Testis (tissue), 3 donors: Measurements from ENCODE around the gene TMEM106B. TPM values are rescaled to one million over a fixed set of nuclear protein-coding genes. Genes with fewer than 3 reads are reported as not detected.

ENCODE experiments used
- DNase-seq: peaks from one replicate; pipeline ENCODE4 v3.0.0-alpha.2; 2019
- H3K27ac ChIP-seq, 2 donors: fragments of 200-600 bp; sonication (generic); one replicate each; pipeline ENCODE4 v1.5.1; 2019
- H3K27me3 ChIP-seq: fragments of 200-600 bp; sonication (generic); one replicate; pipeline ENCODE4 v1.5.1; 2019
- H3K36me3 ChIP-seq: fragments of 200-600 bp; sonication (generic); one replicate; pipeline ENCODE4 v1.5.1; 2017; ENCODE audit warnings: low read depth; ENCODE audit errors: missing control alignments
- H3K4me1 ChIP-seq: fragments of 200-600 bp; sonication (generic); one replicate; pipeline ENCODE4 v1.5.1; 2019
- H3K4me3 ChIP-seq, 2 donors: fragments of 200-600 bp; sonication (generic); one replicate each; pipeline ENCODE4 v1.5.1; 2017 to 2019
- H3K9me3 ChIP-seq: fragments of 200-600 bp; sonication (generic); one replicate; pipeline ENCODE4 v1.5.1; 2017
- CTCF ChIP-seq, 3 experiments: fragments of 450-650 bp in 2 of 3; fragments of 200-600 bp in 1 of 3; sonication (generic) in 1 of 3; IDR thresholded peaks; one replicate each; pipeline ENCODE4 v1.5.1; 2016 to 2019; ENCODE audit warnings: antibody characterized with exemption in 3 of 3, mild to moderate bottlenecking in 2 of 3, moderate library complexity in 1 of 3
- POLR2A ChIP-seq: fragments of 450-650 bp; IDR thresholded peaks from one replicate; pipeline ENCODE4 v1.6.1; 2017; ENCODE audit warnings: antibody characterized with exemption, mild to moderate bottlenecking, moderate library complexity
- WGBS, 2 donors: methylation state at CpG; one replicate each; pipeline ENCODE4 v1.1.5; 2018; 5-methylcytosine and 5-hydroxymethylcytosine counted together
- intact Hi-C: fragments of 100-400 bp; cut with DNase I; formaldehyde crosslinking; loops from one replicate; pipeline ENCODE4 v1.15.1; 2023; ENCODE audit warnings: low total_unique reads
- polyA plus RNA-seq: library from polyadenylated mRNA; stranded (reverse); fragments of 350-450 nt; fragmentation: Illumina TruSeq; extraction: RNeasy Lipid Tissue Mini Kit (QIAGEN cat#74804); gene quantifications from one replicate; pipeline ENCODE4 v1.2.3, GENCODE V29; 2014; ENCODE audit warnings: low read depth, low replicate concordance; ENCODE audit not compliant: insufficient read depth
- total RNA-seq, 2 donors: library from RNA; depleted of rRNA; stranded (reverse); fragments of >200 nt; gene quantifications; one replicate each; pipeline ENCODE4 v1.2.3, GENCODE V29; 2016

The TMEM106B gene
- total and polyA plus RNA-seq, 3 donors from 2014 or later = 24.7 to 63.6 (median 49.4) TPM

GRCh38 chr7:12174931-12175330 lies 36.2 kb upstream of the TMEM106B start:
- Histone ChIP-seq H3K4me1 (no peaks in the 10 kb centered on the region), H3K36me3 (no peaks in the 10 kb centered on the region), H3K27ac (no peak overlapping the region), H3K4me3 (no peak overlapping the region), H3K27me3 (no peaks in the 10 kb centered on the region), H3K9me3 (no peaks in the 10 kb centered on the region)
- TF ChIP-seq CTCF (IDR thresholded peaks at IDR 0.05) (no peak), POLR2A (no peak)
- 93 to 100% methylated on average over 1 of the region's 1 CpG for WGBS, 2 donors
- DNase-seq = no peak
- intact Hi-C loops = no loop called here

GRCh38 chr7:12178317-12178716 lies 32.8 kb upstream of the TMEM106B start:
- H3K4me1 ChIP-seq = no peaks in the 10 kb centered on the region
- no peak overlapping the region for H3K27ac ChIP-seq
- TF ChIP-seq CTCF (IDR thresholded peaks at IDR 0.05) (no peak), POLR2A (no peak)
- 89 to 93% methylated on average over 2 of the region's 2 CpGs for WGBS, 2 donors
- intact Hi-C loops = no loop called here
- no peaks in the 10 kb centered on the region for H3K27me3 ChIP-seq
- no peaks in the 10 kb centered on the region for H3K36me3 ChIP-seq
- H3K9me3 ChIP-seq = no peaks in the 10 kb centered on the region
- no peak for DNase-seq
- H3K4me3 ChIP-seq = no peak overlapping the region

GRCh38 chr7:12194426-12194825 lies 16.7 kb upstream of the TMEM106B start:
- H3K9me3 ChIP-seq = no peaks in the 10 kb centered on the region
- no peaks in the 10 kb centered on the region for H3K27me3 ChIP-seq
- no peak overlapping the region for H3K4me3 ChIP-seq
- no peaks in the 10 kb centered on the region for H3K4me1 ChIP-seq
- no peaks in the 10 kb centered on the region for H3K36me3 ChIP-seq
- intact Hi-C loops = no loop called here
- no peak for TF ChIP-seq CTCF (IDR thresholded peaks at IDR 0.05)
- TF ChIP-seq POLR2A = no peak
- H3K27ac ChIP-seq = no peak overlapping the region
- DNase-seq = no peak

- no peaks in the 10 kb centered on the region for H3K36me3 ChIP-seq
- WGBS, 2 donors = 58 to 78% methylated on average over 2 of the region's 2 CpGs
- H3K4me1 ChIP-seq = no peaks in the 10 kb centered on the region
- intact Hi-C loops = no loop called here
- no peaks in the 10 kb centered on the region for H3K9me3 ChIP-seq
- H3K4me3 ChIP-seq = no peak overlapping the region
- no peaks in the 10 kb centered on the region for H3K27me3 ChIP-seq
- TF ChIP-seq CTCF (IDR thresholded peaks at IDR 0.05) (no peak), POLR2A (no peak)
- no peak overlapping the region for H3K27ac ChIP-seq
- no peak for DNase-seq
Measured at GRCh38 chr7:12196386-12196785, 14.7 kb upstream of the TMEM106B start.

- Histone ChIP-seq H3K9me3 (no peaks in the 10 kb centered on the region), H3K4me3 (no peak overlapping the region), H3K27me3 (no peaks in the 10 kb centered on the region), H3K4me1 (no peaks in the 10 kb centered on the region), H3K36me3 (no peaks in the 10 kb centered on the region), H3K27ac (no peak overlapping the region)
- DNase-seq = no peak
- TF ChIP-seq CTCF (IDR thresholded peaks at IDR 0.05) (no peak), POLR2A (no peak)
- intact Hi-C loops = no loop called here
Measured at GRCh38 chr7:12199363-12199762, 11.7 kb upstream of the TMEM106B start.
